Esophagus squamous epithelium (tissue), 4 donors: ENCODE measurements around the gene TINAGL1.

Experiments
- CTCF ChIP-seq, 6 experiments: fragments of 450-650 bp in 4 of 6; fragments of 200-600 bp in 2 of 6; sonication (generic) in 2 of 6; IDR thresholded peaks; one replicate each; pipeline ENCODE4 v1.5.1; 2016 to 2019; ENCODE audit warnings: antibody characterized with exemption in 6 of 6, mild to moderate bottlenecking in 4 of 6, moderate library complexity in 4 of 6
- POLR2A ChIP-seq, 4 donors: fragments of 450-650 bp; IDR thresholded peaks; one replicate each; pipeline ENCODE4 v1.6.1; 2017; ENCODE audit warnings: antibody characterized with exemption in 4 of 4, mild to moderate bottlenecking in 4 of 4, moderate library complexity in 3 of 4

- TF ChIP-seq CTCF (IDR thresholded peaks at IDR 0.05) (no peak), POLR2A (IDR thresholded peaks at IDR 0.05) (no peak)
Observed at GRCh38 chr1:31607360-31607759, 31.0 kb downstream of the TINAGL1 start.
